Neural crest cell (in vitro differentiated cells): ENCODE data around the gene GRK2. TPM values are rescaled to one million over a fixed set of nuclear protein-coding genes. Genes with fewer than 3 reads are reported as not detected.

ENCODE experiments used
- DNase-seq: peaks from one replicate; pipeline ENCODE4 v3.0.0; 2021; ENCODE audit warnings: low read depth, mixed read lengths, low spot score
- H3K27ac Mint-ChIP-seq: one replicate; pipeline ENCODE4 v1.8.0; 2021; ENCODE audit warnings: mild to moderate bottlenecking, mixed read lengths; ENCODE audit not compliant: unreplicated experiment
- H3K27me3 Mint-ChIP-seq: 2 replicates; pipeline ENCODE4 v1.8.0; 2021; ENCODE audit warnings: low read depth, mild to moderate bottlenecking, mixed read lengths
- H3K36me3 Mint-ChIP-seq: 2 replicates; pipeline ENCODE4 v1.8.0; 2021; ENCODE audit warnings: low read depth, mild to moderate bottlenecking, mixed read lengths
- H3K4me1 Mint-ChIP-seq: 2 replicates; pipeline ENCODE4 v1.8.0; 2021; ENCODE audit warnings: mixed read lengths
- H3K4me3 Mint-ChIP-seq: one replicate; pipeline ENCODE4 v1.8.0; 2021; ENCODE audit warnings: mild to moderate bottlenecking, mixed read lengths
- H3K9me3 Mint-ChIP-seq: 2 replicates; pipeline ENCODE4 v1.8.0; 2021; ENCODE audit warnings: mixed read lengths
- total RNA-seq: library from RNA; stranded (reverse); gene quantifications from 2 replicates; pipeline ENCODE4 v1.2.1, GENCODE V29; 2021
- TF ChIP-seq, protein P1 (sequence below): fragments of 200-600 bp; sonication (generic); conservative IDR thresholded peaks from 2 replicates; pipeline ENCODE4 v1.5.0; 2021; ENCODE audit warnings: antibody characterized with exemption, mild to moderate bottlenecking

GRK2 gene
- total RNA-seq, 1 donor from 2014 or later = 51.3 TPM

GRCh38 chr11:67267188-67268080 lies 1.2 kb downstream of the GRK2 start:
- peaks cover 45% of the 10 kb centered on the region for H3K4me1 Mint-ChIP-seq
- TF ChIP-seq, protein P1, sequence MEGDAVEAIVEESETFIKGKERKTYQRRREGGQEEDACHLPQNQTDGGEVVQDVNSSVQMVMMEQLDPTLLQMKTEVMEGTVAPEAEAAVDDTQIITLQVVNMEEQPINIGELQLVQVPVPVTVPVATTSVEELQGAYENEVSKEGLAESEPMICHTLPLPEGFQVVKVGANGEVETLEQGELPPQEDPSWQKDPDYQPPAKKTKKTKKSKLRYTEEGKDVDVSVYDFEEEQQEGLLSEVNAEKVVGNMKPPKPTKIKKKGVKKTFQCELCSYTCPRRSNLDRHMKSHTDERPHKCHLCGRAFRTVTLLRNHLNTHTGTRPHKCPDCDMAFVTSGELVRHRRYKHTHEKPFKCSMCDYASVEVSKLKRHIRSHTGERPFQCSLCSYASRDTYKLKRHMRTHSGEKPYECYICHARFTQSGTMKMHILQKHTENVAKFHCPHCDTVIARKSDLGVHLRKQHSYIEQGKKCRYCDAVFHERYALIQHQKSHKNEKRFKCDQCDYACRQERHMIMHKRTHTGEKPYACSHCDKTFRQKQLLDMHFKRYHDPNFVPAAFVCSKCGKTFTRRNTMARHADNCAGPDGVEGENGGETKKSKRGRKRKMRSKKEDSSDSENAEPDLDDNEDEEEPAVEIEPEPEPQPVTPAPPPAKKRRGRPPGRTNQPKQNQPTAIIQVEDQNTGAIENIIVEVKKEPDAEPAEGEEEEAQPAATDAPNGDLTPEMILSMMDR = no peak

DNA sequence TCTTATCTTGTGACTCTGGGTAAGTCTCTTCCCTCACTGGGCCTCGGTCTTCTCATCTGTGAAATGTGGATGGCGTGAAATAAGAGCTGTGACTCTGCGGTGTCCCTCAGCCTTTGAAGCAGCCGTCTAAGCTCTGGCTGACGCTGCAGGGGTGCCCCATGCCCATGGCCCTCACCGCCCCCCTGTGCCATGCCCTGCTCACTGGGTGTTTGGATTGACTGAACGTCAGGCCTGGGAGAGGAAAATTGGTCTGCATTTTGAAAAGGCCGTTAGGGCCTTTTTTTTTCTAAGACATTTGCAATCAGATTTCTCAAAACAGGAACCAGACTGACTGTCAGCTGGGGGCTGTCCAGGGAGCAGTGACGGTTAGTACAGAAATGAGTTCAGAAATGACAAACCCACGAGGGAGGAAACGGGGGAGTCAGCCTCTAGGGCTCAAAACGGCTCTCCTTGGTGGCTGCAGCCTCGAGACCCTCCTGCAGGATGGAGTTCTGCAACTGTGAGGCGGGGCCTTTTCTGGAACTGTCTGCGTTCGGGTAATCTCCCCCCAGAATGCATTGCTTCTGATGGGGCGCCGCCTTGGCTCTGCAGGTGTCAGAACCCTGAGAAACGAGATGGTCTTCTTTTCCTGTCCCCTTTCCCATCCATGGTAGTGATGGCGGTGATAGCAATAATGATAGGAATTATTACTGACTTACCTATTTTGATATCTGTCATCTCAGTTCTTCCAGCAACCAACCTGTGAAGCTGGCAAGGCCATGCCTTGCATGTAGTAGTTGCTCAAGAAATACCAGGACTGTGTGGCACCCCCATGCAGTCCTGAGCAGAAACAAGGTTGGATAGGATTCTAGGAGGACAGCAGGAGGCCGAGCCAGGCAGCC lies 2.0 kb downstream of the GRK2 start:
- TF ChIP-seq, protein P1 = no peak
- Mint-ChIP-seq H3K4me3 (peak overlapping the region; percentile 94), H3K4me1 (peaks cover 36% of the 10 kb centered on the region), H3K36me3 (no peaks in the 10 kb centered on the region), H3K27ac (no peak overlapping the region), H3K9me3 (no peaks in the 10 kb centered on the region), H3K27me3 (no peaks in the 10 kb centered on the region)
- DNase-seq = no peak

More at GRCh38 chr11:67267188-67268080, 1.2 kb downstream of the GRK2 start:
- no peak for DNase-seq
- Mint-ChIP-seq H3K36me3 (no peaks in the 10 kb centered on the region), H3K9me3 (no peaks in the 10 kb centered on the region), H3K4me3 (peak overlapping the region; percentile 94), H3K27ac (peak overlapping the region; percentile 62), H3K27me3 (peaks cover 3% of the 10 kb centered on the region)

DNA sequence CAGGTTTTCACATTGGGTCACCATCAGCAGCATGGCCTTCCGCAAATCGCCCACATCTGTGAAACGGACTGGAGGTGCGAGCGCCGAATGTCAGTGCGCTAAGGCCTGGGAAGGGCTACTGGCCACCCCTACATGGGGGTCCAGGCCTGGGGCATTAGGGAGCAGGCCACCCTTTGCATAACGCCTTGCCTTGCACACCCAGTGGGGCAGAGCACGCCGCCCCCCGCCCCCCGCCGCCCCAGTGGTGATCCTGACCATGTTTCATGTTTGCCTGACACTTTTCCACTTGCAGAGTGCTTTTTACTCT lies 2.6 kb downstream of the GRK2 start:
- Mint-ChIP-seq H3K36me3 (no peaks in the 10 kb centered on the region), H3K27me3 (no peaks in the 10 kb centered on the region), H3K9me3 (no peaks in the 10 kb centered on the region), H3K27ac (no peak overlapping the region), H3K4me3 (no peak overlapping the region), H3K4me1 (peaks cover 36% of the 10 kb centered on the region)
- DNase-seq = no peak
- TF ChIP-seq, protein P1 = no peak

DNA sequence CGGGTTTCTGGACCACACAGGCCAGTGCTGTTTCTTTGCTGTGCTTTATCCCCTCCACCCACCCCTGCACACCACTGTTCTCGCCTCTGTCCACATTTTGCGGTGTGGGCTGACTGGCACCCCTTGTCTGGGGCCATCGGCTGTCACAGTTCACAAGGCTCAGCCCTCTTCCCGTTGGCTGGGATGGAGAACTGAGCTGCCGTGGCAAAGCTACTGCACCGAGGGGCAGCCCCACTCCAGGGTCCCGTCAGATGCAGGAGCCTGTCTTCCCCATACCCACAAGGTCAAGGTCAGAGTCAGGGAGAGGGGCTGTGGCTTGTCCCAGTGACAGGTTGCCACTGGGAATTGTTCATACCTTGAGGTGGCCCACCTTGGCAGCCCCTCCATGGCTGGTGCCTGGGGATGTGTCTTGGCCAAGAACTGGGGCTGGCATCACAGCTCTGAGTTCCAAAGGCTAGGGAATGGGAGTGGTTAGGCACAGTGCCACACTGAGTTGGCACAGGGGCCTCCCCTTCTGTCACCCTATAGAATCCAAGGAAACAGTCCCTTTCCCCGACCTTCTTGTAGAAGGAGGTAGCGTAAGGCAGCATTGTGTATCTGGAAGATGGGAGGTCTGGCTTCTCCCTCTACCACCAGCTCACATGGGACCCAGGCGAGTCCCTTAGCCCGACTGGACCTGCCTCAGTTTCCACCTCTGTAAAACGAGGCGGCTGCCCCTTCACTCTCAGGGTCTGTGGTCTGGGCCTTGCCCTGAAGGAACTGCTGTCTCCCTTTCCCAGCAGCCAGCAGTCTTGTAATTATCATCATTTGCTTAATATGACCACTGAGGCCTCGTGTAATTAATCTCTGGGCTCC lies 3.4 kb downstream of the GRK2 start:
- Mint-ChIP-seq H3K27me3 (no peaks in the 10 kb centered on the region), H3K4me3 (peak overlapping the region; percentile 77), H3K36me3 (no peaks in the 10 kb centered on the region), H3K27ac (no peak overlapping the region), H3K9me3 (no peaks in the 10 kb centered on the region), H3K4me1 (peaks cover 36% of the 10 kb centered on the region)
- TF ChIP-seq, protein P1 = no peak
- no peak for DNase-seq
